HG03135 (cell line): ENCODE data around the gene NEB.
"Not testable (repeated sequence)": the region's sequence is repeated elsewhere in the genome, so short reads cannot be mapped to it uniquely, and the experiment has no call there.

ENCODE experiments used
- ATAC-seq: cut with Tn5 transposase; IDR thresholded peaks from one replicate; pipeline ENCODE4 v1.9.1; 2021; ENCODE audit warnings: mild to moderate bottlenecking, moderate library complexity; ENCODE audit not compliant: unreplicated experiment

NEB gene

GRCh38 chr2:151616760-151617339 lies 117.4 kb downstream of the NEB start:
- ATAC-seq: no peak

GRCh38 chr2:151614606-151615306 lies 119.5 kb downstream of the NEB start:
- no peak for ATAC-seq

- no peak for ATAC-seq
Observed at GRCh38 chr2:151614159-151614558, 120.1 kb downstream of the NEB start.

GRCh38 chr2:151611351-151611750 lies 122.9 kb downstream of the NEB start:
- no peak for ATAC-seq

- no peak for ATAC-seq
Observed at GRCh38 chr2:151610310-151610709, 124.0 kb downstream of the NEB start.

GRCh38 chr2:151609705-151610104 lies 124.6 kb downstream of the NEB start:
- ATAC-seq: no peak

- not testable (repeated sequence) for ATAC-seq
Observed at GRCh38 chr2:151607459-151608424, 126.5 kb downstream of the NEB start.

GRCh38 chr2:151603530-151603929 lies 130.7 kb downstream of the NEB start:
- not testable (repeated sequence) for ATAC-seq

- not testable (repeated sequence) for ATAC-seq
Observed at GRCh38 chr2:151602402-151602801, 131.9 kb downstream of the NEB start.

- not testable (repeated sequence) for ATAC-seq
Observed at GRCh38 chr2:151601803-151602202, 132.5 kb downstream of the NEB start.

- ATAC-seq: not testable (repeated sequence)
Observed at GRCh38 chr2:151596903-151597608, 137.2 kb downstream of the NEB start.

- ATAC-seq: not testable (repeated sequence)
Observed at GRCh38 chr2:151591908-151592255, 142.4 kb downstream of the NEB start.

GRCh38 chr2:151591250-151591907 lies 142.9 kb downstream of the NEB start:
- ATAC-seq: peak; percentile 71

GRCh38 chr2:151581300-151581699 lies 153.0 kb downstream of the NEB start:
- not testable (repeated sequence) for ATAC-seq

GRCh38 chr2:151580697-151581096 lies 153.6 kb downstream of the NEB start:
- peak; percentile 54 for ATAC-seq

GRCh38 chr2:151577116-151577515 lies 157.2 kb downstream of the NEB start:
- ATAC-seq: no peak

- ATAC-seq: no peak
Observed at GRCh38 chr2:151576080-151576479, 158.2 kb downstream of the NEB start.

- no peak for ATAC-seq
Observed at GRCh38 chr2:151575338-151575737, 158.9 kb downstream of the NEB start.

- no peak for ATAC-seq
Observed at GRCh38 chr2:151570191-151570590, 164.1 kb downstream of the NEB start.

- no peak for ATAC-seq
Observed at GRCh38 chr2:151569167-151569566, 165.1 kb downstream of the NEB start.
